GM10266 (cell line): ENCODE measurements around the gene ZNF771.
A peak's percentile ranks its signal among the peaks of the same experiment; 100 is the strongest.

Experiments
- DNase-seq: peaks from one replicate; pipeline ENCODE4 v3.0.0; 2012; ENCODE audit errors: extremely low spot score
- CTCF ChIP-seq: IDR thresholded peaks from 2 replicates; pipeline ENCODE4 v1.5.1; 2012; ENCODE audit warnings: mild to moderate bottlenecking, low read depth; ENCODE audit not compliant: control insufficient read depth, insufficient read depth; ENCODE audit errors: missing control alignments

ZNF771 gene

GRCh38 chr16:30366511-30366910, 40.9 kb upstream of the ZNF771 start:
- TF ChIP-seq CTCF: no peak

GRCh38 chr16:30367349-30368009, 39.9 kb upstream of the ZNF771 start:
- DNase-seq: no peak
- no peak for TF ChIP-seq CTCF

More at GRCh38 chr16:30366511-30366910, 40.9 kb upstream of the ZNF771 start:
- no peak for DNase-seq

- TF ChIP-seq CTCF: no peak
- DNase-seq: no peak
Measured at GRCh38 chr16:30368122-30368791, 39.1 kb upstream of the ZNF771 start.

- DNase-seq: no peak
Measured at GRCh38 chr16:30368792-30369090, 38.7 kb upstream of the ZNF771 start.

GRCh38 chr16:30369091-30369937, 38.1 kb upstream of the ZNF771 start:
- DNase-seq: no peak
- TF ChIP-seq CTCF: no peak

More at GRCh38 chr16:30368792-30369090, 38.7 kb upstream of the ZNF771 start:
- no peak for TF ChIP-seq CTCF

- TF ChIP-seq CTCF: peak; percentile 10
- DNase-seq: no peak
Measured at GRCh38 chr16:30369938-30370455, 37.4 kb upstream of the ZNF771 start.
